HEK293 (cell line): ENCODE measurements around the gene GNLY.

ENCODE experiments used
- CTCF ChIA-PET: fragments of 350-600 bp; formaldehyde crosslinking; extraction: SDS; loops from one replicate; lab custom pipeline; 2021; ENCODE audit warnings: antibody characterized with exemption; lab: Yijun Ruan, JAX
- POLR2A ChIA-PET: fragments of 300-600 bp; formaldehyde crosslinking; extraction: SDS; loops from one replicate; lab custom pipeline; 2020; ENCODE audit warnings: antibody characterized with exemption, inconsistent platforms; lab: Yijun Ruan, JAX
- H3K27ac ChIP-seq: fragments of 200-500 bp; sonication (Bioruptor generic); 2 replicates; pipeline ENCODE4 v1.5.1; 2014; ENCODE audit warnings: low read depth, low read length, control low read depth, inconsistent platforms; ENCODE audit errors: extremely low read depth
- H3K36me3 ChIP-seq, 2 experiments: fragments of 200-500 bp in 1 of 2; sonication (Bioruptor generic) in 1 of 2; 1 replicate in 1 of 2; 2 replicates in 1 of 2; pipeline ENCODE4 v1.5.1; 2014 to 2017; ENCODE audit warnings: inconsistent platforms in 2 of 2, low read length in 2 of 2; ENCODE audit not compliant: control insufficient read depth in 2 of 2, insufficient read depth in 1 of 2
- H3K4me1 ChIP-seq: fragments of 200-500 bp; sonication (Bioruptor generic); 2 replicates; pipeline ENCODE4 v1.5.1; 2014; ENCODE audit warnings: mild to moderate bottlenecking, low read length, inconsistent platforms; ENCODE audit not compliant: control insufficient read depth, insufficient read depth
- H3K4me3 ChIP-seq: 2 replicates; pipeline ENCODE4 v1.5.1; 2011; ENCODE audit warnings: low read depth, mild to moderate bottlenecking, control low read depth, low read length, moderate library complexity
- H3K9me3 ChIP-seq: fragments of 200-500 bp; sonication (Bioruptor generic); 2 replicates; pipeline ENCODE4 v1.5.1; 2014; ENCODE audit warnings: low read depth, low read length, inconsistent platforms; ENCODE audit not compliant: control insufficient read depth, insufficient read depth
- ATF2 ChIP-seq: fragments of 450-650 bp; formaldehyde crosslinking; IDR thresholded peaks from 2 replicates; pipeline ENCODE4 v1.5.1; 2016; ENCODE audit warnings: missing biosample characterization, missing genetic modification characterization, low read depth
- KLF17 ChIP-seq: fragments of 450-650 bp; formaldehyde crosslinking; IDR thresholded peaks from 2 replicates; pipeline ENCODE4 v1.5.1; 2016; ENCODE audit warnings: missing biosample characterization, missing genetic modification characterization
- KLF8 ChIP-seq: fragments of 450-650 bp; formaldehyde crosslinking; IDR thresholded peaks from 2 replicates; pipeline ENCODE4 v1.5.1; 2016; ENCODE audit warnings: missing biosample characterization, missing genetic modification characterization
- MYNN ChIP-seq: fragments of 450-650 bp; formaldehyde crosslinking; IDR thresholded peaks from 2 replicates; pipeline ENCODE4 v1.5.1; 2016; ENCODE audit warnings: missing biosample characterization, missing genetic modification characterization, borderline replicate concordance
- OVOL3 ChIP-seq: fragments of 450-650 bp; formaldehyde crosslinking; IDR thresholded peaks from 2 replicates; pipeline ENCODE4 v1.5.1; 2016; ENCODE audit warnings: missing biosample characterization, missing genetic modification characterization
- PBX3 ChIP-seq: sonication (generic); formaldehyde crosslinking; IDR thresholded peaks from 2 replicates; pipeline ENCODE4 v1.8.1; 2022; ENCODE audit warnings: mild to moderate bottlenecking, moderate library complexity, missing genetic modification reagents
- ZBTB44 ChIP-seq: fragments of 450-650 bp; IDR thresholded peaks from 2 replicates; pipeline ENCODE4 v1.5.1; 2018; ENCODE audit warnings: missing biosample characterization, mild to moderate bottlenecking, missing genetic modification characterization
- ZBTB49 ChIP-seq: fragments of 450-650 bp; formaldehyde crosslinking; IDR thresholded peaks from 2 replicates; pipeline ENCODE4 v1.5.1; 2016; ENCODE audit warnings: missing biosample characterization, missing genetic modification characterization, low read depth
- ZBTB8A ChIP-seq: fragments of 450-650 bp; formaldehyde crosslinking; IDR thresholded peaks from 2 replicates; pipeline ENCODE4 v1.5.1; 2016; ENCODE audit warnings: missing biosample characterization, missing genetic modification characterization
- ZFP3 ChIP-seq: fragments of 450-650 bp; formaldehyde crosslinking; IDR thresholded peaks from 2 replicates; pipeline ENCODE4 v1.5.1; 2016; ENCODE audit warnings: low read depth, missing biosample characterization, missing genetic modification characterization
- ZNF132 ChIP-seq: fragments of 450-650 bp; formaldehyde crosslinking; IDR thresholded peaks from 2 replicates; pipeline ENCODE4 v1.5.1; 2017; ENCODE audit warnings: missing biosample characterization, missing genetic modification characterization, borderline replicate concordance
- ZNF280D ChIP-seq: fragments of 450-650 bp; formaldehyde crosslinking; IDR thresholded peaks from 2 replicates; pipeline ENCODE4 v1.5.1; 2016; ENCODE audit warnings: missing biosample characterization, missing genetic modification characterization
- ZNF324 ChIP-seq: fragments of 450-650 bp; formaldehyde crosslinking; IDR thresholded peaks from 2 replicates; pipeline ENCODE4 v1.5.1; 2016; ENCODE audit warnings: missing biosample characterization, missing genetic modification characterization
- ZNF37A ChIP-seq: fragments of 450-650 bp; IDR thresholded peaks from 2 replicates; pipeline ENCODE4 v1.5.1; 2018; ENCODE audit warnings: missing biosample characterization, missing genetic modification characterization
- ZNF394 ChIP-seq: fragments of 450-650 bp; formaldehyde crosslinking; IDR thresholded peaks from 2 replicates; pipeline ENCODE4 v1.5.1; 2016; ENCODE audit warnings: missing biosample characterization, missing genetic modification characterization, mild to moderate bottlenecking, moderate library complexity, borderline replicate concordance
- ZNF529 ChIP-seq: fragments of 450-650 bp; formaldehyde crosslinking; IDR thresholded peaks from 2 replicates; pipeline ENCODE4 v1.5.1; 2017; ENCODE audit warnings: missing genetic modification characterization, missing biosample characterization; ENCODE audit not compliant: insufficient replicate concordance
- ZNF580 ChIP-seq: fragments of 450-650 bp; formaldehyde crosslinking; IDR thresholded peaks from 2 replicates; pipeline ENCODE4 v1.5.1; 2016; ENCODE audit warnings: missing biosample characterization, missing genetic modification characterization
- ZNF596 ChIP-seq: fragments of 450-650 bp; IDR thresholded peaks from 2 replicates; pipeline ENCODE4 v1.5.0; 2018; ENCODE audit warnings: missing biosample characterization, mild to moderate bottlenecking, missing genetic modification characterization, moderate library complexity
- ZNF610 ChIP-seq: fragments of 450-650 bp; formaldehyde crosslinking; IDR thresholded peaks from 2 replicates; pipeline ENCODE4 v1.5.1; 2016; ENCODE audit warnings: missing biosample characterization, missing genetic modification characterization, borderline replicate concordance
- ZNF626 ChIP-seq: fragments of 450-650 bp; sonication (Bioruptor Pico); formaldehyde crosslinking; IDR thresholded peaks from 2 replicates; pipeline ENCODE4 v1.5.1; 2018; ENCODE audit warnings: missing biosample characterization, missing genetic modification characterization, inconsistent platforms
- ZNF707 ChIP-seq: fragments of 450-650 bp; formaldehyde crosslinking; IDR thresholded peaks from 2 replicates; pipeline ENCODE4 v1.5.1; 2016; ENCODE audit warnings: missing biosample characterization, missing genetic modification characterization
- ZSCAN23 ChIP-seq: fragments of 450-650 bp; formaldehyde crosslinking; IDR thresholded peaks from 2 replicates; pipeline ENCODE4 v1.5.1; 2016; ENCODE audit warnings: missing biosample characterization, missing genetic modification characterization
- ZSCAN5A ChIP-seq: fragments of 450-650 bp; formaldehyde crosslinking; IDR thresholded peaks from 2 replicates; pipeline ENCODE4 v1.5.1; 2016; ENCODE audit warnings: missing biosample characterization, missing genetic modification characterization

Gene GNLY

GRCh38 chr2:85721641-85722040, 27.5 kb downstream of the GNLY start:
- H3K4me3 ChIP-seq, result no peak overlapping the region
- H3K36me3 ChIP-seq, result no peaks in the 10 kb centered on the region
- ChIA-PET CTCF (interaction anchor here (0.6 to 3.4 kb wide), 3 partner anchors 8 to 92 kb away, joined by 3 to 29 read pairs (median 5); no protein-coding TSS in a partner anchor), POLR2A (interaction anchor here (0.6 kb wide), 1 partner anchor 24 kb away, joined by 3 read pairs; no protein-coding TSS in a partner anchor)
- TF ChIP-seq ZNF132 (tag by site-specific recombination) (no peak), ZSCAN23 (tag by site-specific recombination) (no peak), OVOL3 (tag by site-specific recombination) (no peak), ZNF324 (tag by site-specific recombination) (no peak), ZFP3 (tag by site-specific recombination) (no peak), ZNF580 (tag by site-specific recombination) (no peak), ZNF610 (tag by site-specific recombination) (no peak), ZBTB8A (tag by site-specific recombination) (no peak), ZNF37A (no peak), ZNF529 (no peak), MYNN (no peak), ZSCAN5A (tag by site-specific recombination) (no peak), KLF17 (no peak), ZNF596 (no peak), ZNF394 (tag by site-specific recombination) (no peak), ATF2 (tag by site-specific recombination) (no peak), ZNF280D (tag by site-specific recombination) (no peak), KLF8 (tag by site-specific recombination) (no peak), ZNF707 (tag by site-specific recombination) (no peak)
- TF ChIP-seq, all 188 proteins: peak for 0
- Histone ChIP-seq H3K27ac (no peak overlapping the region), H3K4me1 (no peaks in the 10 kb centered on the region), H3K9me3 (no peaks in the 10 kb centered on the region)

GRCh38 chr2:85722519-85722918, 28.4 kb downstream of the GNLY start:
- no peak overlapping the region for H3K27ac ChIP-seq
- H3K9me3 ChIP-seq, result no peaks in the 10 kb centered on the region
- POLR2A ChIA-PET, result interaction anchor here (0.6 to 0.9 kb wide), 2 partner anchors 19 to 25 kb away, joined by 3 to 4 read pairs; no protein-coding TSS in a partner anchor
- no peaks in the 10 kb centered on the region for H3K36me3 ChIP-seq
- H3K4me1 ChIP-seq, result no peaks in the 10 kb centered on the region
- CTCF ChIA-PET, result interaction anchor here (1.0 to 1.7 kb wide), 5 partner anchors 10 to 91 kb away, joined by 3 to 11 read pairs (median 4); no protein-coding TSS in a partner anchor
- no peak overlapping the region for H3K4me3 ChIP-seq
- TF ChIP-seq ZBTB8A (tag by site-specific recombination), result no peak
- TF ChIP-seq ZBTB44 (tag by site-specific recombination), result no peak
- TF ChIP-seq ZBTB49 (tag by site-specific recombination), result no peak
- TF ChIP-seq PBX3 (CRISPR knock-in tag), result no peak
- TF ChIP-seq ZNF626, result no peak
